TTC549 (cell line): ENCODE measurements around the gene CAMKMT.

ENCODE experiments used
- FAIRE-seq: peaks from 2 replicates; lab custom pipeline; 2012; peaks lifted over from hg19 to GRCh38; lab: Jason Lieb, UNC

CAMKMT gene

DNA sequence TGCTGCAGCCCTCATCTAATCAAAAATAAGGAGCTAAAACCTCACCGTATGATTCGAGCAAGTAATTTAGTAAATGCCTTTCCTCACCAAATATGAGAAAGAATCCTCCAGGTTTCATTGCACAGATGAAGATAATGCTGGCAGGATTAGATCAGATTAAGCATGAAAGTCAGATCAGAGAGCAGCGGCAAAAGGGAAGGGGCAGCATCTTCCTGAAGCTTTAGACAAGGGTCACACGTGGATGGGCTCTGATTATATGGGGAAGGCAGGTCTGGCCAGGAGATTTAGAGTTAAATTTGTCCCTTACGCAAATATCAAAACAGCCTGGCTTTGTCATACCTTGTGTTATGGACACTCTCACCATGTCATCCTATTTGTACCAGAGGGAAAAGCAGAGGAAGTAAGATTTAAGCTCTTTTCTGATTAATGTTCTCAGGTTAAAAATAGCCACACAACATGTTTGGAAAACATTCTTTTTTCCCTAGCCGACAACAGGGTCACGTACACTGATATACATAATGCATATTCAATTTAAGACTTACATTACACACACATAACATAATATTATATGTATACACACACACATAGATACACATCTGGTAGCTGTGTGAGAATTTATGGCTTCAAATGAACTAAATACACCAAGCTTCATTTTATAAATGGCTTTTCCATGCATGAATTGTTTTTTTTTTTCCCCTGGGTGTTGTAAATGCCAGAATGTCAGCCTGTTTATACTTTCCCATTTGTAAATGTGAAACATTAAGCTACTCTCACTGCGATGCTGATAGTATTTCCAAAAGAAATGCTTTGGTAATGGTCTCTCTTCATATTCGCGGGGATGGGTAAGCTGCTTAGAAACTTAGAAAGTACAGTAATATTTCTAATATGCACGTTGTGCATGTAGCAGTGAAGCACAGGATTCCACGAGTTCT is 383.5 kb downstream of the CAMKMT start:
- FAIRE-seq = no peak

DNA sequence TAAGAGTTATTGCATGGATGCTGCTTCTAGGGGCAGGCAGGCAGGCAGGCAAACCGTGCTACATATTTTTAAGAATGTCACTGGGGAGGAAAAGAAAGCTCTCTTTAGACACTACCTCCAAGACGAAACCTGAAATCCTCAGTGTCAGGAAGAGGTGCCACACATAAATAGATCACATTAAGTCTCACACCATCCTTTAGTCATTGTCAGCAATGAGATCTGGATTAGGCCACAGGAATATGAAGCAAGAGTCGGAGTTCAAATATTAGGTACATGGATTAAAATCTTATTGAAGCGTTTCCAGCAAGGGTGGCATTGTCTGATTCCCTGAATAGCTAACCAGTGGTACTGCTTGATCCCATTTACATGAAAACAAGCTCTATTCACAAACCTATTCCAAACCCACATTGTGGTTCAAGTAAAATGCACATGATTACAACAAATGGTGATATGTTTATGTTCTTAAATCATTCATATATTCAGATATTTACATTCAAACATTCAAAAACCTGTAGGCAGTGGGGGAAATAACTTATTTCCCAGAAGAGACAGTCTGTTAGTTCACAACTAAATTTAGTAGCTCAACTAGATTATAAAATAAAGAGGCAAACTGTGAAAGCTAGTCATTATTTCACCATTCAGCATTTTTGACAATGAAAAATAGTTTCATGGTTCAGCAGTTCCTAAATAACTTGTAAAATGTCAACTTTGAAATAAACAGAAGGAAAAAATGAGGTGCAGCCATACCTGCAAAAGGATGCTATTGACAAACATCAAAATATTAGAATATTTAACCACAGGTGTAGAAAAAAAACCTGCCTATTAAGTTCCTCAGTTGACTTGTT is 384.4 kb downstream of the CAMKMT start:
- FAIRE-seq = no peak

DNA sequence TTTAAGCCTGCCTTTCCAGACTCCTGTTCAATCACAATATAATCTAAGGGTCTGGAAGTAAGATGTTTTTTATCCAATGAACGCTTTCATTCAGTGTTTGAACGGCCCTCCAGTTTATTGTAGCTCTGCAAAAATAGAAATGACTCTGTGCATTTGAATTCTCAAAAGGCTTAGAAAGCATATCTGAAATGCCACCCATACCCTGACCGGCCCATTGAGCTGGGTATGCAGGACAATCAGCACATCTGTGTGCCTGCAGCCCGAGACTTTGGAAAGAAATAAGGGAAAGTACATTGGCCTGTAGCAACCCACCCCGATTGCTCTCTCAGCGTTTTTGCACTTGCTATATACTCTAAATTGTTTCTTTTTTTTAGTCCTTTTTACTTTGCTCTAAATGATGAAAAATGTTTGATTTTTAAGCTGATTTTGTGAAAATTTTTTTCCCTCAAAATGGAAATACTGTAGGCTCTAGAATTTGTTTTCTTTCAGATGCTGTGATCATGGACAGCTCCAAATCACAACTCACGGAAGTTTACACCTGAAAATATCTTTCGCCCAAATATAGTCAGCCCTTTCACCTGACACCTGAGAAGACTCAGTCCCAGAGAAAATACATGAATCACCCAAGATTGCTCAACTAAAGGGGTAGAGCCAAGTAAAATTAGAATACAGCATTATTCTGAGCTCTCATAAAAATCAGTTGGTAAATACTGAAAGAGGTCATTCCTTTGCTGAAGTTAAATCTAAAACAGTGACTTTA is 385.3 kb downstream of the CAMKMT start:
- FAIRE-seq = no peak

DNA sequence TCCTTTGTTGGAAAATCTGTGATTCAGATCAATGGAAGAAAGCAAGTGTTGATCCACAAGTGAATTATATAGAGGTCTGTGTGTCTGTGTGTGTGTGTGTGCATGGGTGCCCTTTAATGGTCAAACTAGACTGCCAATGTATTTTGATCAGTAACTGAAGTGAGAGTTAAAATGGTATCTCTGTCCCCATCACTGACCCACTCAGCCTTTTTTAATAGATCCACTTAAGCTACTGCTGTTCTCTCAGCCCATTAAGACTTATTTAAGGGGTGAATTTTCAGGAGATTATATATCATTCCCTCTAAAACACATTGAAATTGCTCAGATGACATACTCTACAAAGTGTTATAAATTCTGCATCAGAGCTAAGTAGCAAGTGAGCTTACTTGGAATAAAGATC is 386.0 kb downstream of the CAMKMT start:
- no peak for FAIRE-seq

DNA sequence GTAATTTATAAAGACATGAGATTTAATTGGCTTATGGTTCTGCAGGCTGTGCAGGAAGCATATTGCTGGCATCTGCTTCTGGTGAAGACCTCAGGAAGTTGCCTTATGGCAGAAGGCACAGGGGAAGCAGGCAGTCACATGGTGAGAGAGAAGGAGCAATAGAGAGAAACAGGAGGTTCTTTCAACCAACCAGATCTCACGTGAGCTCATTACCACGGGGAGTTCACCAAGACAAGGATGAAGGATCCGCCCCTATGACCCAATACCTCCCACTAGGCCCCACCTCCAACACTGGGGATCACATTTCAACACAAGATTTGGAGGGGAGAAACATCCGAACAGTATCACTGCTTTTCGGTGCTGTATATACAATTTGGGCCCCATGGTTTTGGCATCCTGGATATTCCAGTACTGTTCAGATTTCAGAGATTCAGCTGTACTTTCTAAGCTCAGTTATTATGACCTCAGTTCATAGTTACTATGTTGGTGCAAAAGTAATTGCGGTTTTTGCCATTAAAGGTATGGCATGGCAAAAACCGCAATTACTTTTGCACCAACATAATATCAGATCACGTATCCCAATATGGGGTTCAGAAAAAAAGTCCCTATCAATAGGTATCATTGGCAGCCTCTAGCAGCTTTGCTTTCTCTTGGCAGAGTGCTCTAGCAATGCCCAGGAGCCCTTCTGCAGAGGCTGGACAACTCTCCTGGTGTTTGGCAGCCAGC is 390.2 kb downstream of the CAMKMT start:
- FAIRE-seq = no peak

DNA sequence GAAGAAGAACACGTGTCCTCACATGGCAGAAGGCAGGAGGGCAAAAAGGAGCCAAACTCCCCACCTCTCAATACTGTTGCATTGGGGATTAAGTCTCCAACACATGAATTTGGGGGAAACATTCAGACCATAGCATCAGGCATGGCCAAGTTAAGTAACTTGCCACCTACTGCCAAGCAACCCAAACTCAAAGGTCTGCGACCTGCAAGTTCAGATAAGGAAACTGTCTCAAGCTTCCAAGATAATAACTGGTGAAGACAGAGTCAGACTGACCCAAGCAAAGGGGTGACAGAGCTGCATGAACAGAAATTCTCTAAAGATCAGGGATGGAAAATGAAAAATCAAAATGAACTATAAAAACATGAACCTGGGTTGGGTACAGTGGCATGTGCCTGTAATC is 391.0 kb downstream of the CAMKMT start:
- FAIRE-seq = no peak

DNA sequence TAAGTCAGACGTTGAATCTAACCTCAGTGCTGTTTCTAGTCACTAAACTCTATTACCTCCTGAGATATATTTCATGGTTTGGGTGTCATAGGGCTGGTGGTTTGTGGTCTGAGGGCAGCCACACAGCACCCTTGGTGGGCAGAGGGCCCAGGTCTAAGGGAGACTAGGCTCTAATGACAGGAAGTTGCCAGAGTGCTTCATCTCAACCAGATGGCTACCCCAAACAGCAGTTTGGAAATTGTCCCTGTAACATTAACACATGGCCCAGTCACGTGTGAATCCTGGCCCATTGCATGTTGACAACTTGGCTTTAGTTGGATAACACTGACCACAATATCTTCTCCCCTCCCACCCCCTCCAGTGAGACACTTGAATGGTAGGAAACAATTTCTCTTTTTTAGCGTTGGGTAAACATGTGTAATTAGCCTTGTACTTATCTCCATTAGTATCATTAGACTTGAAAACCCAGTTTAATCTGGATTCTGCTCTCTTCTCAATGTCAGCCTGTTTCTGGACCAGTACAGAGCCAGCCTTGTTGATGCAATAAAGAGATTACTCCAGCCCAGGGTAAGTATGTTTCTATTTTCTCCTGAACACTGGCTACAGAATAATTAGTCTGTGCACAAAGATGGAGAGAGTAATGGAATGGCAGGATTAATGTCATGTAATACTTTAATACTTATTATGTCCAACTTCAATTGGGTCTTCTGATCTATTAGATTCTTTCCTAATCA is 392.0 kb downstream of the CAMKMT start:
- no peak for FAIRE-seq

DNA sequence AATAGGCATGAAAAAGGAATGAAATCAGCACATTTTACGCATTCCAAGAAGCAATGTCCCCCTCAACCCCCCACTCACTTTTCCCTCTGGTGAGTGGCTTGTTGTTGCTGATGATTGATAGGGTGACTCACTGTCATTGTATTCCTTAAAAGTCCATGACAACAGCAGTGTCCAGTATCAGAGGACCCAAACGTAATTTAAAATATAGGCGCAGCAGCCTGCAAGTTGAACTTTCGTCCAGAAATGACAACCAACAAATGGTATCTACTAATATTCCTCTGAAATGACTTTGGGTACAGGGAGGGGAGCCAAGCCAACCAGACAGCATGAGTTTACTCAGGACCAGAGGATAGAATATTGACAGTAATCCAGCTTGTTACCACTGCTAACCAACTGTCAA is 396.8 kb downstream of the CAMKMT start:
- no peak for FAIRE-seq

DNA sequence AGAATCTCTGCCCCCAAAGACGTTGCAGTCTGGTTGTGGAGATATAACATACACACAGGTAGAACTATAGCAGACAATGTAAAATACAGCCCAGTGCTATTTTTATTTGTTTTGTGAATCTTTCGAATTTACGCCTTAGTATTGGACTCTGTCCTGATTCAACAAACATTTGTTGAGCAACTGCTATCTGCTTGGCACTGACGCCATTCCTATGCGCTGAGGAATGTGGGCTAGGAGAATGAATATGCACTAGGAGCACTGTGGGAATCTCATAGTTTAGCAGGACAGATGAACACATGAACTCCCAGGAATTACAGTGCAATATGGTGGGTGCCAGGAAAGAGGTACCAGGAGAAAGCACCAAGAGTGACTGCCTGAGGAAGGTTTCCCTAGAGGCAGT is 398.1 kb downstream of the CAMKMT start:
- no peak for FAIRE-seq

DNA sequence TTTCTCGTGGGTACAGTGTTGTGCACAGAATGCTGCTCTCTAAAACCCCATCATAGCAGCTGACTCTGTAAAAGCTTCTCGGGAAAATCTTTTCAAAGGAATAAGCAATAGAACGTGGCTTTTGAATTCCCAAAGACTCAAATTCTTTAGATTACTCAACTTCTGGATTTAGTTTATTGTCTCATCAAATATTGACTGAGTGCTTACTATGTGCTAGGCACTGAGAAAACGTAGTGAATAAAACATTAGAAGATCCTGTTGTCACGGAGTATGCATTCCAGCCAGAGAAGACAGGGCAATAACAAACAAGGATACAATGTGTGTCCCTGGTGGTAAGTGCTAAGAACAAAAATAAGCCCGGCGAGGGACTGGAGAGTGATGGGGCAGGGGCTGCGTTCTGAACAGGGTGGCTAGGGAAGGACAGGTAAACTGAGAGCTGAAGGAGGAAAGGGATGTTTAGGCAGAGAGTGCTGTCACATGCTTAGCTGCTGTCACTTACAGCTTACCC is 401.6 kb downstream of the CAMKMT start:
- no peak for FAIRE-seq

DNA sequence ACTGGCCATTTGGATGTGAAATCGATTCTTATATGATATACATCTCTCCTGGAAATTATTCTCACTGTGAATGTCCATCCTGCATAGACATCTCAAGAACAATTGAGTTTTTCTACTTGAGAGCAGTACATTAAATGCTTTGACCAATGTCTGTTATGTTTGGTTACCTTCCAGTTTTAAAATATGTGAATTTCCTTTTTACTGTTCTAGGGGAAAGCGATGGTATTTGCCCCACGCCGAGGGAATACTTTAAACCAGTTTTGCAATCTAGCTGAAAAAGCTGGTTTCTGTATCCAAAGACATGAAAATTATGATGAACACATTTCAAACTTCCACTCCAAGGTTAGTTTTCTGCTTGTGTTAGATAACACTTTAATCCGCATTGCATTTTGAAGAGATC is 404.5 kb downstream of the CAMKMT start:
- no peak for FAIRE-seq

DNA sequence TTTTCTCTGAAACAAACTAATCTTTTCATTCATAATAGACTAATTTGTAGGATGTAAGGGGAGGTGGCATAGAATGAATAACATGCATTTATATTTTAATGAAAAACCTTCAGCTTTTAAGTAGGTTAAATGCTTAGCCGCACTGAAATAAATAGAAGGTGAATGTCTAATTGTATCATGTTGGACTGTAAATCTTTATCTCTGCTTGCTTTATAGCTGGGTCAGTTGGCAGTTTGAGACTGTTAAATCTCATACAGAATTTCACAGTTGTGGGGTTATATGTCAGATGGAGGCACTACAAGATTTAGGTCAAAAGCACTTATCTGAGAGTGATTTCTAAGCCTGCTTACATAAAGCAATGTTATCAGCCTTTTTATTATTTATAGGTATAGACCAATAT is 405.0 kb downstream of the CAMKMT start:
- no peak for FAIRE-seq

DNA sequence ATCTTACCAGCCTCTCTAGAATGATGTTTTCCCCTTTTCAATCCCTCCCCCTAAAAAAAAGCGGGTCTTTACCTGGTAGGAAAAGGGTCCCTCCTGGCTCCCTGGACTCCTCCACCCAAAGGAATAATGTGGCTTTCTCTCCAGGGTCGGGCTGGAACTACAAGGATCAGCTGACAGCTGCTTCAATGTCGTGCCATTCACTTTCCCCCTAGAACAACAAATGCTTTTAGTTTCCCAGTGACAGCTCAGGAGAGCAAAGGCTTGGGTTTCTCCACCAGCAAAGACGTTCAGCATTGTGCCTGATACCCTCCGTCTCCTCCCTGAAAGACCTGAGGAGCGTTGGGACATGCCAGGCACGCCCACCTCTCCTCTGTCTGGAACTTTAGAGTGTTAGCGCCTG is 405.9 kb downstream of the CAMKMT start:
- no peak for FAIRE-seq

DNA sequence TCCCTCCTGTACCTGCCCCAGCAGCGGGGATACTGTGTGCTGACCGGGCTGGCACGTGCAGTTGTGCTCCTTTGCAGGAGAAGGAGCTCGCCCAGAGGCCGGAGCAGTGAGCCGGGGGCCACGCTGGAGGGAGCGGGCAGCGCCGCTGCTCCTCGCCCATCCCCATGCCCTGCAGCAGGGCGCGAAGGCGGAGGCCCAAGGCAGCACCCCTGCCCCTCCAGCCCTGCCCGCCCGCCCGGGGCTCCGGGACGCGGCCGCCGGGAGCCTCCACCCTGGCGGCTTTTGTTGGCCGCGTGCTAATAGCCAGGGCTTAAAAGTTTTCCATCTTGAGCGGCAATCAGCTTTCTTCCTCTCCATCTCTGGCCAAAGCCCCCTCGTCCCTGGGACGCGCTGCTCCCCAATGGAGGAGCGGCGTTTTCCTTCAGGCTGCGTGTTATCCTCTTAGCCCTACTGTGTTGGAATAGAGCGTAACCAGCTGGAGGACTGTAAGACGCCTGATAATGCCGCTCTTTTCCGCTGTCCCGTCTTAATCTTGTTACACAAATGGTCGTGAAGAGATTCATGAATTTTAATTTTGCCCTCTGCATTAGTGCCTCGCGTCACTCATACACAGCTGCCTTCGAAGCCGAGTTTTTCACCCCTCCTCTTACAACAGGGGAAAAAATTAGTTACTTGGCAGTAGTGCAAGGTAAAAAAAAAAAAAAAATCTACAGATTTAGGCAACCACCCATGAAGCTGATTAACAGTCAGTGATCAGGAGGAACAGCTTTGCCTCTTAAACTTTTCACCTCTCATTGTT is 406.9 kb downstream of the CAMKMT start:
- no peak for FAIRE-seq

DNA sequence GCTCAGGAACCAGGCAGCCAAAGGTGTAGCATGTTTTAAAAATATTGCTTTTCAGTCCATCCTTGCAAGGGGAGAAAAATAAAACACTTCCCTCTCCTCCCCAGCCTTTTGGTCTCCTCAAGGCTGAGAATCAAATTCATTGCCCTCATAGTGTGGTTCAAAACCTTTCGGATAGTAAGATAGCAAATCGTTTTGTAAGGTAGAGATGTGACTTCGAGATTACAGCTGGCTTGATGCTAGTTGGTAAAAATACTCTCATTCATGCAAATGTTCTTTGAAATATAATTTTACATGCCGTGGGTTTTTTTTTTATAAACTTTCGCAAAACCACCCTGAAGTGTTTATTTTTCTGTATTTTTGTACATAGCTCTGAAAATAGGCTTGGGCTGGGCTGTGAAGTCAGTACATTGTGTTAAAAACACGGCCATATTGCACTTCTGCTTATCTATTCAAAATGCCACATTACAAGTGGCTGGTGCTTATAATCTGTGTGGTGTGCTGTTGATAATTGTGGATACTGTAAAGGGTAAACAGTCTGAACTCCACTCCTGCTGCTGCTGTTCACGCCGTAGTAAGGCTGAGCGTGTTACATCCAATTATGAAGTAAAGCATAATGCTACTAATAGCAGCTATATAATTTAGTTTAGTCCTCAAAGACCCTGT is 407.7 kb downstream of the CAMKMT start:
- no peak for FAIRE-seq

DNA sequence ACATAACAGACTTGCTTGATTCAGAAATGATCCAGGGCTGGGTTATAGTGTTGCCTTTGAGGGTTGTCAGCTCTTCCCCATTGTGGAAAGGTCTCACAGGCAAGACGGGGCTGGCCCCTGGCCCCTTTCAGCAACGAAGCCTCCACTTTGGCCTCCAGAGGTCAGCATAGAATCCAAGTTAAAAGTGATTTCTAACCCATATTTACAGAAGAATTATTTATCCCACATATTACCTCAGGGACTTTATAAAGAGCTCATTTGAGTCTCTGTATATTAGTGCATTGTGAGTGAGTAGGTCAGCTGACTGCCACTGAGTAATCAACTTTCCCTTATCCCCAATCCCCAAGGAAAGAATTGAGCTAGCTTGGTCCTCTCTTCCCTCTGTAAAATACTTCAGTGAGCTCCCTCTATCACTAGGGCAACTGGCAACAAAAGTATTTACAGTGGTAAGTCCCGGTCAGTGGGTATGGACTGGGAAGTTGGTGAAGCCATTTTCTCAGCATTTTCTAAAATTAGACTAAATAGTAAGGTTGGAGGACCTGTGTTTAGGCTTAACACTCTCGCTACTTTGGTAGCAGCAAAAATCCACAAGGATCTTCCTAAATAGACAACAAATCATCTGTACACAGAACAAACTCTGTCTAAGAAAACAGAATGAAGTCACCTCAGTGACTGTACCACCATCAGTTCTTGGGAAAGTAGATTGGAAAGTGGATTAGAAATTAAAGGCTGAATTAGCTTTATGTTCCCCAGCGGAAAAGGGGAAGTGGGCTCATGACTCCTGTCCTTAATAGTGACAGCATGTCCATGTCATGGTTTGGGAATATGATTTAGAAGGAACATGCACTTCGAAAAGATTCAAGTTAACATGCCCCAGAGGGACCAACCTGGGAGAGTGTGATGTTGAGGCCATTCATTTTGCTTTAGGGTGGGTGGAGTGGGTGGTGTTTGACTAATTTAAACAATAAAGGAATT is 408.8 kb downstream of the CAMKMT start:
- FAIRE-seq = no peak

DNA sequence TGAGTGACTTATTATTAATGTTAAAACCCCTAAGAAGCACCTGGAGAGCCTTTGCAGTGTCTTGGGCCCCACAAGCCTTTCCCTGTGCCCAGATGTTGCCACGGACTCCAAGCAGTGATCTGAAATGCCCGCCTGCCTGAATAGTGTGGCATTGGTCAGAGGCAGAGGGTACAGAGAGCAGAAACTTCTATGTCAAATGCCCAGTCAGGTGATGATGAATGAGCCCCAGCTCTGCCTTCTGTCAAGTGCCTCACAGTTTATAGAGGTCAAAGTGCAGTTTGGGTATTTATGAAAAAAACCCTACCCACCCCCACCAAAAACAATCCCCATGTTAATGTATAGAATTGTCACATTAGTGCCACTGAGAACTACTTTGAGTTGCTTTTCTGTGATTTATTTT is 409.8 kb downstream of the CAMKMT start:
- no peak for FAIRE-seq

DNA sequence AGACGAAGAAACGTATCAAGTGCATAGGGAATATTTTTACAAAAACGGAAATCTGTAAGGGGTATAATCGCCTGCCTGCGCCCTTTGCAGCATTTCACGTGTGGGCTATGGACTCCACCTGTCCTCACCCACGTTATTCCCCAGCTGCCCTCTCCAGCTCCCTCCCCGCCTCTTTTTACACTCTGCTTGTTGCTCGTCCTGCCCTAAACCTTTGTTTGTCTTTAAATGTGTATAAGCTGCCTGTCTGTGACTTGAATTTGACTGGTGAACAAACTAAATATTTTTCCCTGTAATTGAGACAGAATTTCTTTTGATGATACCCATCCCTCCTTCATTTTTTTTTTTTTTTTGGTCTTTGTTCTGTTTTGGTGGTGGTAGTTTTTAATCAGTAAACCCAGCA is 410.4 kb downstream of the CAMKMT start:
- no peak for FAIRE-seq
